SJSA1 (cell line): ENCODE data around the gene VRK2. TPM values are rescaled to one million over a fixed set of nuclear protein-coding genes. Genes with fewer than 3 reads are reported as not detected.
"Not testable (repeated sequence)": the region's sequence is repeated elsewhere in the genome, so short reads cannot be mapped to it uniquely, and the experiment has no call there.

Source experiments
- DNase-seq, 2 experiments: peaks; one replicate each; pipeline ENCODE4 v3.0.0-alpha.2; 2015 to 2020; ENCODE audit warnings: low spot score in 2 of 2, low read depth in 1 of 2
- H3K27ac ChIP-seq: fragments of 250-450 bp; sonication (Bioruptor Pico); 2 replicates; pipeline ENCODE4 v1.5.1; 2020; ENCODE audit warnings: mild to moderate bottlenecking, moderate library complexity
- H3K27me3 ChIP-seq: fragments of 250-450 bp; sonication (Bioruptor Pico); replicated peaks from 2 replicates; pipeline ENCODE4 v1.5.1; 2020; ENCODE audit warnings: mild to moderate bottlenecking, moderate library complexity
- H3K36me3 ChIP-seq: fragments of 250-450 bp; sonication (Bioruptor Pico); 2 replicates; pipeline ENCODE4 v1.5.1; 2020; ENCODE audit warnings: mild to moderate bottlenecking
- H3K4me1 ChIP-seq: fragments of 250-450 bp; sonication (Bioruptor Pico); replicated peaks from 2 replicates; pipeline ENCODE4 v1.6.1; 2021; ENCODE audit warnings: mild to moderate bottlenecking
- H3K4me3 ChIP-seq: fragments of 250-450 bp; sonication (Bioruptor Pico); 2 replicates; pipeline ENCODE4 v1.5.1; 2020; ENCODE audit warnings: mild to moderate bottlenecking
- H3K9me3 ChIP-seq: fragments of 250-450 bp; sonication (Bioruptor Pico); replicated peaks from 2 replicates; pipeline ENCODE4 v1.5.1; 2020; ENCODE audit warnings: mild to moderate bottlenecking
- total RNA-seq: library from RNA; depleted of rRNA; stranded (reverse); fragments of >200 nt; shearing (Covaris generic); gene quantifications from 2 replicates; pipeline ENCODE4 v1.2.3, GENCODE V29; 2014

The VRK2 gene
- total RNA-seq, 1 experiment from 2014 or later = 28.1 TPM

GRCh38 chr2:58137856-58138255 lies 91.2 kb downstream of the VRK2 start:
- no peaks in the 10 kb centered on the region for H3K36me3 ChIP-seq
- H3K27ac ChIP-seq = no peak overlapping the region
- DNase-seq = no peak
- H3K4me3 ChIP-seq = no peak overlapping the region
- no peaks in the 10 kb centered on the region for H3K27me3 ChIP-seq
- H3K4me1 ChIP-seq = no peaks in the 10 kb centered on the region
- H3K9me3 ChIP-seq = no peaks in the 10 kb centered on the region

DNA sequence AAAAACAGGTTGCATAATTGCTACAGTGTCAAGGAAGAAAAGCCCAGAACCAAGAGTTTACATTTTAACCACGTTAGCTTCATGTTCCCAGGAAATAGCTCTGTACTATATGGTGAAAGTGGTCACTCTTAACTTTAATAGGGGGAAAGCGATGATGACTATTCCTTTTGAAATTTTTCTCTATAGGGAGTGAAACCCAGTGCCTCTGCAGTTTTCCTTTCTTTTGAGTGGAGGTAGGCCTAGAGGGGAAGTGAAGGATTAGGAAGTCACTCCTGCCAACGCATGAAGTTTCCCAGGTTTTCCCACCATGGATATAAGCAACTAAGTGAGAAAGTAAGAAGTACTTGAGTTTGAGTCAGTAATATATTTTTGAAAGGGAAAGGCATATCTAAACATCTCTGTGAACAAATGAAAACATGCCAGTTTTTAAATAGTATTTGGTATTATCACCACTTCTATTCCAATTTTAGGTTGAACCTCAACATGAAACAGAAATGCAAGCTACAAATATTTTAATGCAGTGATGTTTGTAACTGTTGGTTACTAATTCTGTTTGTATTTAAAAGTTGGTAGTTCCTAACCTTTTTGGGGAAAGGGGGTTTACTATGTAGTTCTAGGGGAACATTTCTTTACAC lies 91.9 kb downstream of the VRK2 start:
- Histone ChIP-seq H3K27me3 (no peaks in the 10 kb centered on the region; the same call in 1 of the 2 replicates), H3K4me3 (no peak overlapping the region), H3K36me3 (no peaks in the 10 kb centered on the region), H3K9me3 (no peaks in the 10 kb centered on the region), H3K27ac (no peak overlapping the region), H3K4me1 (no peaks in the 10 kb centered on the region)
- no peak for DNase-seq

DNA sequence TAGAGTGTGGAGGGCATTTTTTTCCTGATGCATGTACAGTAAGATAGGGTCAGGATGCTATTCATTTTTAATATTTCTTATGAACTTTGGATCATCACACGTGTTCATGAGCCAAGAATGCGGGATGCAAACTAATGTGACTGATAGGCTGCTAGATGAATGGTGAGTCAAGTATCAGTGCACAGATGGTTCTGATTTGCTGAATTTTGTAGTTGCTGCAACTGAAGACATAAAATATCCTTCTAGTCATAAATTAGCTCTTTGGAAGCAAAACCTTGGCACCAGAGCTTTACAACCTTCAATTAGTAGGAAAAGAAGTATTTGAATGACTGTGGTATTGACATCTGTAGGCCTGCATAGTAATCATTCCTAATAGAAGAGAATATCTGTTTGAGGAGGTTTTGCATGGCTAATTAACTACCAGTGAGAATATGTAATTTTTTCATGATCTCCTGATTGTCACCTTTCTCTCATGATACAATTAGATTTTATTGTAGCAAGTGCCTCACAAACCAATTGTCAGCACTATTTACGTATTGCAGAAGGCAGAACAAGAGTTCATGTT lies 94.0 kb downstream of the VRK2 start:
- Histone ChIP-seq H3K9me3 (no peaks in the 10 kb centered on the region), H3K4me1 (no peaks in the 10 kb centered on the region), H3K36me3 (peaks cover 3% of the 10 kb centered on the region; the same call in 1 of the 2 replicates), H3K27ac (no peak overlapping the region), H3K27me3 (no peaks in the 10 kb centered on the region; the same call in 1 of the 2 replicates), H3K4me3 (no peak overlapping the region)
- no peak for DNase-seq

- H3K27me3 ChIP-seq, H3K4me1 ChIP-seq, H3K36me3 ChIP-seq, H3K4me3 ChIP-seq, DNase-seq, H3K9me3 ChIP-seq, H3K27ac ChIP-seq: not testable (repeated sequence)
Observed at GRCh38 chr2:58145769-58146168, 99.2 kb downstream of the VRK2 start.

DNA sequence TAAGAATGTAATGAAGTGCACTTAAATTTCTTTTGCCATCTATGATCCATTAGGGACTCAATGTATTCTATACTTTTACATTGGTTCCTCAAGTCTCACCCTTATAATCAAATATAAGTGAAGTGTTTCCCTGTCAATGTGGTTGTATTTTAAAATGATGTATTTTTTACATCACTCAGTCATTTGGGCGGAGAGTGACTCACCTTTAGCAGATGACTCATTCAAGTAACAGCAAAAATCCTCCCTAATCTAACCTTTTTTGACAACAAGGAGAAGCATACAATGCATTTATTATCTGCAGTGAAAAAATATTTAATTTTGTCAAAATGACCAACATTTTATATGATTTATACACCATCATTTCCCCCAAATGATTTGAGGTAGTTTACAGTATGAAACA lies 100.1 kb downstream of the VRK2 start:
- no peaks in the 10 kb centered on the region for H3K4me1 ChIP-seq
- peaks cover 3% of the 10 kb centered on the region; the same call in 1 of the 2 replicates for H3K36me3 ChIP-seq
- H3K27ac ChIP-seq = no peak overlapping the region
- H3K9me3 ChIP-seq = no peaks in the 10 kb centered on the region
- H3K27me3 ChIP-seq = no peaks in the 10 kb centered on the region; the same call in 1 of the 2 replicates
- no peak overlapping the region for H3K4me3 ChIP-seq
- no peak for DNase-seq

GRCh38 chr2:58155160-58155778 lies 108.7 kb downstream of the VRK2 start:
- Histone ChIP-seq H3K9me3 (no peaks in the 10 kb centered on the region), H3K27ac (no peak overlapping the region), H3K4me3 (no peak overlapping the region), H3K36me3 (peaks cover 29% of the 10 kb centered on the region), H3K4me1 (peaks cover 7% of the 10 kb centered on the region; the same call in 1 of the 2 replicates), H3K27me3 (no peaks in the 10 kb centered on the region)
- DNase-seq = no peak

DNA sequence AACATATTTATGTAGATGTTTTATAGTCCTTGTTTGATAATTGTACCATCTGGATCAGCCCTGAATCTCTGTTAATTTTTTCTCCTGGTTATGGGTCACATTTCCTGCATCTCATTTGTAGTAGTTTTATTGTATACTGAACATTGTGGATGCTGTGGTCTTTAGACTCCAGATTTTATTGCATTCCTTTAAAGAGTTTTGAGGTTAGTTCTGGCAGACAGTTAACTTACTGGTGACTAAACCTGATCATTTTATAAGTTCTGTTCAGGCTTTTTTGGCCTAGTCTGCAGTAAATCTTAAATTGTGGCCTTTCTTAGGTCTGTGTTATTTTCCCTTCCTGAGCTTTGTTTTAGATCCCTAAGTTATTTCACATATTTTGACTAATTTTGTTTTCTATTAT lies 110.2 kb downstream of the VRK2 start:
- no peak for DNase-seq
- peaks cover 42% of the 10 kb centered on the region for H3K36me3 ChIP-seq
- H3K27me3 ChIP-seq = no peaks in the 10 kb centered on the region
- H3K4me1 ChIP-seq = peaks cover 7% of the 10 kb centered on the region; the same call in 1 of the 2 replicates
- H3K9me3 ChIP-seq = no peaks in the 10 kb centered on the region
- no peak overlapping the region for H3K27ac ChIP-seq
- no peak overlapping the region for H3K4me3 ChIP-seq

DNA sequence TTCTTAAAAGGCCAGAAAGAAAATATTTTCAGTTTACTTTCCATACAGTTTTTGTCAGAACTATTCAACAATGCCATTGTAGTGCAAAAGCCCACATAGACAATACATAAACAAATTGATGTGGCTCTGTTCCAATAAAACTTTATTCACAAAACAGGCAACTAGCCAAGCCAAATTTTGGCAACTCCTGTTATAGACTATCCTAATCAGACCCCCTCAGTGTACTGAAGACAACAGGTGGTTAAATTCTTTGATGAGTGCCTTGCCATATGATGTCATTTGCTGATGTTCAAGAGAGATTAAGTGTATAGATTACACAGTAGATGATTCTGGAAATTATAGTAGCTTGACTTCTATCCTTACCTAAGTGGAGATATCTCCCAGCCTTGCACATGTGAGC lies 111.1 kb downstream of the VRK2 start:
- Histone ChIP-seq H3K36me3 (peaks cover 48% of the 10 kb centered on the region), H3K27me3 (no peaks in the 10 kb centered on the region), H3K4me1 (peaks cover 7% of the 10 kb centered on the region; the same call in 1 of the 2 replicates), H3K27ac (no peak overlapping the region), H3K4me3 (no peak overlapping the region), H3K9me3 (no peaks in the 10 kb centered on the region)
- no peak for DNase-seq

DNA sequence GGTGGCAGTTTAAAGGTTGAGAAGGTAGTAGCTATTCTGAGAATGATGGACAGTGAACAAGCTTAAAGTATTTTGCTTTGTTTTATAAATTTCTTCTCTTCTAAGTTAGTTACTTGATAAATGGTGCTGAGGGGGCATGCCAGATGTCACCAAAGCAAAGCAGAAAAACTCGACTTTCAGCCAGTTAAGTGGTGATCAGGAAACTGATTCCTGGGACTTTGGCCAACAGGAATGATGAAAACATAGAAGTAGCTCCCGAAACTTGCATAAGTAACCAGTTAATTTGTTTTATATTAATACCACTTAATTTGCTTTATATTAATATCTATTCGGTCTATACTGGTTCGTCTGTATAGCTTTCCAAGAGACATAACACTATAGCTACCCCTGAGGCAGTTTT lies 111.9 kb downstream of the VRK2 start:
- peaks cover 55% of the 10 kb centered on the region for H3K36me3 ChIP-seq
- no peaks in the 10 kb centered on the region for H3K9me3 ChIP-seq
- no peak overlapping the region for H3K4me3 ChIP-seq
- no peaks in the 10 kb centered on the region for H3K27me3 ChIP-seq
- DNase-seq = no peak
- H3K4me1 ChIP-seq = peaks cover 7% of the 10 kb centered on the region; the same call in 1 of the 2 replicates
- H3K27ac ChIP-seq = no peak overlapping the region

- no peaks in the 10 kb centered on the region for H3K4me1 ChIP-seq
- H3K36me3 ChIP-seq = peaks cover 44% of the 10 kb centered on the region
Observed at GRCh38 chr2:58163913-58164312, 117.3 kb downstream of the VRK2 start.

GRCh38 chr2:58168130-58168529 lies 121.5 kb downstream of the VRK2 start:
- not testable (repeated sequence) for H3K4me3 ChIP-seq, H3K9me3 ChIP-seq, H3K27ac ChIP-seq, H3K4me1 ChIP-seq, H3K36me3 ChIP-seq, DNase-seq, H3K27me3 ChIP-seq

More at GRCh38 chr2:58163913-58164312, 117.3 kb downstream of the VRK2 start:
- no peak for DNase-seq
- Histone ChIP-seq H3K27ac (no peak overlapping the region), H3K4me3 (no peak overlapping the region), H3K9me3 (no peaks in the 10 kb centered on the region), H3K27me3 (no peaks in the 10 kb centered on the region)

GRCh38 chr2:58169845-58170244 lies 123.2 kb downstream of the VRK2 start:
- not testable (repeated sequence) for H3K4me3 ChIP-seq, H3K36me3 ChIP-seq, H3K27ac ChIP-seq, H3K9me3 ChIP-seq, DNase-seq, H3K4me1 ChIP-seq, H3K27me3 ChIP-seq

DNA sequence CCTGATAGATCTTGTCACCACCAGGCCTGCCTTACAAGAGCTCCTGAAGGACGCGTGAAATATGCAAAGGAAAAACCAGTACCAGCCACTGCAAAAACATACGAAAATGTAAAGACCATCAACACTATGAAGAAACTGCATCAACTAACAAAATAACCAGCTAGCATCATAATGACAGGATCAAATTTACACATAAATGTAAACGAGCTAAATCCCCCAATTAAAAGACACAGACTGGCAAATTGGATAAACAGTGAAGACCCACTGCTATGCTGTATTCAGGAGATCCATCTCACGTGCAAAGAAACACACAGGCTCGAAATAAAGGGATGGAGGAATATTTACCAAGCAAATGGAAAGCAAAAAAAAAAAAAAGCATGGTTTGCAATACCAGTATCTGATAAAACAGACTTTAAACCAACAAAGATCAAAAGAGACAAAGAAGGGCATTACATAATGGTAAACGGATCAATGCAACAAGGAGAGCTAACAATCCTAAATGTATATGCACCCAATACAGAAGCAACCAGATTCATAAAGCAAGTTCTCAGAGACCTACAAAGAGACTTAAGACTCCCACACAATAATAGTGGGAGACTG lies 123.8 kb downstream of the VRK2 start:
- H3K27ac ChIP-seq, H3K27me3 ChIP-seq, H3K9me3 ChIP-seq, DNase-seq, H3K4me1 ChIP-seq, H3K36me3 ChIP-seq, H3K4me3 ChIP-seq: not testable (repeated sequence)

GRCh38 chr2:58171831-58172230 lies 125.2 kb downstream of the VRK2 start:
- H3K9me3 ChIP-seq, DNase-seq, H3K36me3 ChIP-seq, H3K4me3 ChIP-seq, H3K27ac ChIP-seq, H3K4me1 ChIP-seq, H3K27me3 ChIP-seq: not testable (repeated sequence)
